ENCODE data around the gene ZNF136. TPM values are rescaled to one million over a fixed set of nuclear protein-coding genes. Genes with fewer than 3 reads are reported as not detected.

ZNF136 gene
- total RNA-seq, 2 experiments from 2014 or later, result 14.5 to 17.4 TPM

Other genes starting within 250 kb of the ZNF136 start
- 10 to 100 TPM; 21.2 to 22.1 TPM for gene ZNF700, start 238.0 kb upstream of the ZNF136 start, total RNA-seq
- 1 to 10 TPM; 1.9 to 2.1 TPM for gene ZNF763, start 198.1 kb upstream of the ZNF136 start, total RNA-seq
- under 1 TPM; 0.10 to 0.33 TPM for gene ZNF433, start 127.4 kb upstream of the ZNF136 start, total RNA-seq
- under 1 TPM; 0.12 to 0.52 TPM for gene ZNF878, start 110.1 kb upstream of the ZNF136 start, total RNA-seq
- gene ZNF844, start 98.4 kb upstream of the ZNF136 start, total RNA-seq, result 1 to 10 TPM; 3.5 to 3.6 TPM
- 1 to 10 TPM; 3.7 to 4.2 TPM for gene ZNF20, start 22.7 kb upstream of the ZNF136 start, total RNA-seq
- 1 to 10 TPM; 6.1 to 6.7 TPM for gene ZNF625, start 6.4 kb upstream of the ZNF136 start, total RNA-seq
- gene ZNF44, start 131.8 kb downstream of the ZNF136 start, total RNA-seq, result 10 to 100 TPM; 15.5 to 15.7 TPM
- 1 to 10 TPM; 3.8 to 3.9 TPM for gene ZNF563, start 170.5 kb downstream of the ZNF136 start, total RNA-seq
- gene ZNF442, start 202.6 kb downstream of the ZNF136 start, total RNA-seq, result 1 to 10 TPM in 1 of 2 experiments, under 1 TPM in 1; 0.50 to 1.2 TPM
- gene ZNF799, start 238.2 kb downstream of the ZNF136 start, total RNA-seq, result 1 to 10 TPM; 4.7 to 5.4 TPM

Data from activated CD4-positive, alpha-beta T cell treated with anti-CD3 and anti-CD28 coated beads, Interleukin-2, amount 10 ng/mL, durations not matched to agents 7 days and 5 days (primary cell).